ENCODE measurements around the gene ITGA1.

- TF ChIP-seq POLR2AphosphoS5 (IDR thresholded peaks at IDR 0.05) (no peak), CTCF (IDR thresholded peaks at IDR 0.05) (no peak), POLR2A (IDR thresholded peaks at IDR 0.05) (no peak), EP300 (IDR thresholded peaks at IDR 0.05) (no peak)
These were observed 150.5 kb downstream of the ITGA1 start for GRCh38 chr5:52938226-52938625.
